Kidney (tissue), 14 donors: ENCODE measurements around the gene USH2A. TPM values are rescaled to one million over a fixed set of nuclear protein-coding genes. Genes with fewer than 3 reads are reported as not detected.

Experiments
- DNase-seq, 5 donors: peaks; one replicate each; pipeline ENCODE4 v3.0.0-alpha.2; 2013 to 2020
- FAIRE-seq: peaks from 2 replicates; lab custom pipeline; 2012; peaks lifted over from hg19 to GRCh38; lab: Jason Lieb, UNC
- H3K27ac ChIP-seq, 2 donors: one replicate each; pipeline ENCODE4 v1.7.0; 2013; ENCODE audit warnings: low read depth in 2 of 2, low read length in 2 of 2, inconsistent platforms in 1 of 2
- H3K27me3 ChIP-seq: one replicate; pipeline ENCODE4 v1.7.1; 2013; ENCODE audit warnings: low read length, inconsistent platforms; ENCODE audit not compliant: control insufficient read depth, insufficient read depth
- H3K36me3 ChIP-seq, 3 donors: one replicate each; pipeline versions ENCODE4 v1.7.0 to v1.7.1; 2013; ENCODE audit warnings: low read length in 3 of 3, control low read depth in 1 of 3, inconsistent platforms in 1 of 3; ENCODE audit not compliant: insufficient read depth in 3 of 3, control insufficient read depth in 2 of 3
- H3K4me1 ChIP-seq, 3 donors: one replicate each; pipeline versions ENCODE4 v1.7.0 to v1.7.1; 2013; ENCODE audit warnings: low read length in 3 of 3, inconsistent platforms in 1 of 3, low read depth in 1 of 3; ENCODE audit not compliant: control insufficient read depth in 2 of 3, insufficient read depth in 2 of 3
- H3K4me3 ChIP-seq, 3 donors: one replicate each; pipeline versions ENCODE4 v1.7.0 to v1.8.1; 2013; ENCODE audit warnings: low read length in 3 of 3, control low read depth in 1 of 3, inconsistent platforms in 1 of 3
- H3K9ac ChIP-seq, 3 donors: one replicate each; pipeline versions ENCODE4 v1.7.0 to v1.7.1; 2013; ENCODE audit warnings: low read length in 3 of 3, control low read depth in 1 of 3, inconsistent platforms in 1 of 3
- H3K9me3 ChIP-seq, 3 donors: one replicate each; pipeline versions ENCODE4 v1.7.0 to v1.7.1; 2013; ENCODE audit warnings: low read length in 3 of 3, control low read depth in 1 of 3, inconsistent platforms in 1 of 3; ENCODE audit not compliant: control insufficient read depth in 2 of 3, insufficient read depth in 1 of 3
- intact Hi-C: fragments of 100-400 bp; cut with DNase I; formaldehyde crosslinking; loops from one replicate; pipeline ENCODE4 v1.11.1; 2022
- polyA plus RNA-seq: library from polyadenylated mRNA; stranded (reverse); fragments of 350-450 nt; fragmentation: Illumina TruSeq; extraction: RNeasy Lipid Tissue Mini Kit (QIAGEN cat#74804); gene quantifications from one replicate; pipeline ENCODE4 v1.2.3, GENCODE V29; 2014; ENCODE audit warnings: low read depth, low replicate concordance; ENCODE audit not compliant: insufficient read depth
- total RNA-seq: library from RNA; stranded (reverse); fragmentation: NEBNext Ultra II Directional; extraction: Animal tissue kit (Norgen Biotek cat#: 25700); gene quantifications from one replicate; pipeline ENCODE4 v1.2.1, GENCODE V29; 2021
- TF ChIP-seq, protein P1 (sequence below): IDR thresholded peaks from 3 replicates; pipeline ENCODE4 v1.5.1; 2012; ENCODE audit warnings: mild to moderate bottlenecking, moderate library complexity, borderline replicate concordance; ENCODE audit not compliant: insufficient read depth; ENCODE audit errors: extremely low read depth
- donor health status: control.
- donor health status: control.
- donor health status: control.
- donor health status: control.
- donor health status: control.
- donor health status: DM: yes; HTN: yes; CAD: no.
- donor health status: Normal renal cell carcinoma (clear cell type).

USH2A gene
- total and polyA plus RNA-seq, 2 donors from 2014 or later = 0.06 TPM; not detected in 1

DNA sequence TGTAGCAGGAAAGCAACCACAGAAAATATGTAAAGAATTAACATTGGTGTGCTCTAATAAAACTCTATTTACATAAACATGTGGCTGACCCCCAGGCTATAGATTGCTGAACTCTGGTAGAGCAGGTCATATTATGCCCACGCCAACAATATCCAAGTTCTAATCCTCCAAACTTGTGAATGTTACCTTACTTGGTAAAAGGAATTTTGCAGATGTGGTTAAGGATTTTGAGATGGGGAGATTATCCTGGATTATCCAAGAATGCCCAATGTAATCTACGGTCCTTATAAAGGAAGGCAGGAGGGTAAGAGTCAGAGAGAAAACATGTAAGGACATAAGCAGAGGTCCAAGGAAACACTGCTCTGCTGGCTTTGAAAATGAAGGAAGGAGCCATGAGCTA lies 201.0 kb downstream of the USH2A start:
- Histone ChIP-seq H3K36me3 (no peaks in the 10 kb centered on the region), H3K9me3 (no peaks in the 10 kb centered on the region), H3K4me3 (no peak overlapping the region), H3K27me3 (no peaks in the 10 kb centered on the region), H3K27ac (no peak overlapping the region), H3K9ac (no peak overlapping the region), H3K4me1 (no peaks in the 10 kb centered on the region)
- intact Hi-C loops = no loop called here
- FAIRE-seq (no peak), DNase-seq (no peak)
- TF ChIP-seq, protein P1, sequence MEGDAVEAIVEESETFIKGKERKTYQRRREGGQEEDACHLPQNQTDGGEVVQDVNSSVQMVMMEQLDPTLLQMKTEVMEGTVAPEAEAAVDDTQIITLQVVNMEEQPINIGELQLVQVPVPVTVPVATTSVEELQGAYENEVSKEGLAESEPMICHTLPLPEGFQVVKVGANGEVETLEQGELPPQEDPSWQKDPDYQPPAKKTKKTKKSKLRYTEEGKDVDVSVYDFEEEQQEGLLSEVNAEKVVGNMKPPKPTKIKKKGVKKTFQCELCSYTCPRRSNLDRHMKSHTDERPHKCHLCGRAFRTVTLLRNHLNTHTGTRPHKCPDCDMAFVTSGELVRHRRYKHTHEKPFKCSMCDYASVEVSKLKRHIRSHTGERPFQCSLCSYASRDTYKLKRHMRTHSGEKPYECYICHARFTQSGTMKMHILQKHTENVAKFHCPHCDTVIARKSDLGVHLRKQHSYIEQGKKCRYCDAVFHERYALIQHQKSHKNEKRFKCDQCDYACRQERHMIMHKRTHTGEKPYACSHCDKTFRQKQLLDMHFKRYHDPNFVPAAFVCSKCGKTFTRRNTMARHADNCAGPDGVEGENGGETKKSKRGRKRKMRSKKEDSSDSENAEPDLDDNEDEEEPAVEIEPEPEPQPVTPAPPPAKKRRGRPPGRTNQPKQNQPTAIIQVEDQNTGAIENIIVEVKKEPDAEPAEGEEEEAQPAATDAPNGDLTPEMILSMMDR = no peak

GRCh38 chr1:216221260-216221700 lies 202.0 kb downstream of the USH2A start:
- H3K27ac ChIP-seq = no peak overlapping the region
- FAIRE-seq = peak; percentile 64
- TF ChIP-seq, protein P1 = peak; percentile 48
- H3K27me3 ChIP-seq = no peaks in the 10 kb centered on the region
- peak in 4 of 5 donors; percentile 56 to 93 (median 80) for DNase-seq
- H3K4me3 ChIP-seq = peak overlapping the region; percentile 62 to 88 (median 65)
- intact Hi-C loops = no loop called here
- no peaks in the 10 kb centered on the region for H3K9me3 ChIP-seq
- H3K36me3 ChIP-seq = no peaks in the 10 kb centered on the region
- H3K4me1 ChIP-seq = no peaks in the 10 kb centered on the region
- H3K9ac ChIP-seq = peak overlapping the region in 1 of 3 donors; percentile 47

GRCh38 chr1:216216305-216216704 lies 206.9 kb downstream of the USH2A start:
- H3K4me1 ChIP-seq = no peaks in the 10 kb centered on the region
- H3K9ac ChIP-seq = no peak overlapping the region
- H3K27ac ChIP-seq = no peak overlapping the region
- no peaks in the 10 kb centered on the region for H3K36me3 ChIP-seq
- no peaks in the 10 kb centered on the region for H3K9me3 ChIP-seq
- no peak for FAIRE-seq
- intact Hi-C loops = no loop called here
- DNase-seq = no peak
- H3K27me3 ChIP-seq = no peaks in the 10 kb centered on the region
- H3K4me3 ChIP-seq = no peak overlapping the region
- TF ChIP-seq, protein P1 = no peak

DNA sequence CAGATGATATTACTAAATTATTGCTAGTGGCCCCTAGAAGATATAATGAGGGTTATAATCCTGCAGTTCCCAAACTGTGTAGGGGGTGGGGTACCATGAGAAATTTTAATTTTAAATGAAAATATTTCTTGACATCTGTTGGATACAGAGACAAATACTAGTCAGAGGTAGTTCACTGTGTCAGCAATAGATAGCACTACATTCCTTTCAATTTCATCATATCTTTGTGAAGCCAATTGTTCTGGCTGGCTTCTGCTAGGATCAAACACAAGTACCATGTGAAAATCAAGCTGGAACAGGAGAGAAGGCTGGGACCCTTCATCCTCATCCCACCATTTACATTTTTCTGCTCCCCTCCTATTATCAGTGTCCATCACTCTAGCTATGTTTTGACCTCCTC lies 208.1 kb downstream of the USH2A start:
- H3K36me3 ChIP-seq = no peaks in the 10 kb centered on the region
- H3K4me1 ChIP-seq = no peaks in the 10 kb centered on the region
- no peaks in the 10 kb centered on the region for H3K9me3 ChIP-seq
- H3K4me3 ChIP-seq = no peak overlapping the region
- H3K9ac ChIP-seq = no peak overlapping the region
- DNase-seq (no peak), FAIRE-seq (no peak)
- TF ChIP-seq, protein P1 = no peak
- H3K27me3 ChIP-seq = no peaks in the 10 kb centered on the region
- intact Hi-C loops = no loop called here
- H3K27ac ChIP-seq = no peak overlapping the region
